ENCODE measurements around the gene FAM210B. TPM values are rescaled to one million over a fixed set of nuclear protein-coding genes. Genes with fewer than 3 reads are reported as not detected.

FAM210B gene
- total RNA-seq, 2 donors from 2014 or later, result 35.2 to 37.3 TPM

GRCh38 chr20:56376331-56376730 is 17.6 kb downstream of the FAM210B start:
- H3K4me1 ChIP-seq (ENCODE audit: control insufficient read depth in 1 of 2, low read depth in 2 of 2), result peaks cover 7 to 8% of the 10 kb centered on the region in 2 donors

DNA sequence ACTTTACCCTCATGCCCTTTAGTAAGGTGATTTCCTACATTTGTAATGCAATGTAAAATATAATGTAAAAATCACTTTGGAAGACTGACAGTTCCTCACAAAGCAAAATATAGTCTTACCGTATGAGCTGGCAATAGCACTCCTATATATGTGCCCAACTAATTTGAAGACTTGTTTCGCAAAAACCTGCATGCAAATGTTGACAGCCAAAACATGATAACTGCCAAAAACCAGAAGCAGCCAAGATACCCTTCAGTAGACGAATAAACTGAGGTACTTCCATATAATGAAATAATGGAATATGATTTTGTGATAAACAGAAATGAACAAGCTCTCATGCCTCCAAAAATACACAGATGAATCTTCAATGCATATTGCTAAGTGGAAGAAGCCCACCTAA is 19.6 kb downstream of the FAM210B start:
- ATAC-seq (ENCODE audit: insufficient number of reproducible peaks, low FRiP score, low read depth), result no peak
- H3K27ac ChIP-seq, result no peak overlapping the region
- TF ChIP-seq CTCF (IDR thresholded peaks at IDR 0.05), result no peak
- H3K4me3 ChIP-seq, result no peak overlapping the region
- no peaks in the 10 kb centered on the region for H3K9me3 ChIP-seq
- no peak for DNase-seq (ENCODE audit: low spot score)
- no peaks in the 10 kb centered on the region for H3K36me3 ChIP-seq
- no peaks in the 10 kb centered on the region for H3K27me3 ChIP-seq (replicated peaks; ENCODE audit: insufficient read depth)
- peaks cover 7 to 8% of the 10 kb centered on the region in 2 donors for H3K4me1 ChIP-seq (ENCODE audit: control insufficient read depth in 1 of 2, low read depth in 2 of 2)

More at GRCh38 chr20:56376331-56376730, 17.6 kb downstream of the FAM210B start:
- ATAC-seq (ENCODE audit: insufficient number of reproducible peaks, low FRiP score, low read depth), result no peak
- no peak for TF ChIP-seq CTCF (IDR thresholded peaks at IDR 0.05)
- Histone ChIP-seq H3K36me3 (no peaks in the 10 kb centered on the region), H3K27ac (no peak overlapping the region), H3K4me3 (no peak overlapping the region), H3K27me3 (replicated peaks; ENCODE audit: insufficient read depth) (no peaks in the 10 kb centered on the region), H3K9me3 (no peaks in the 10 kb centered on the region)
- no peak for DNase-seq (ENCODE audit: low spot score)

- H3K27ac ChIP-seq, result no peak overlapping the region
- H3K4me3 ChIP-seq, result no peak overlapping the region
- peaks cover 7 to 8% of the 10 kb centered on the region in 2 donors for H3K4me1 ChIP-seq (ENCODE audit: control insufficient read depth in 1 of 2, low read depth in 2 of 2)
- ATAC-seq (ENCODE audit: insufficient number of reproducible peaks, low FRiP score, low read depth), result no peak
- TF ChIP-seq CTCF (IDR thresholded peaks at IDR 0.05), result no peak
- H3K9me3 ChIP-seq, result no peaks in the 10 kb centered on the region
- DNase-seq (ENCODE audit: low spot score), result no peak
- no peaks in the 10 kb centered on the region for H3K27me3 ChIP-seq (replicated peaks; ENCODE audit: insufficient read depth)
- H3K36me3 ChIP-seq, result no peaks in the 10 kb centered on the region
Observed at GRCh38 chr20:56380375-56380774, 21.6 kb downstream of the FAM210B start.

DNA sequence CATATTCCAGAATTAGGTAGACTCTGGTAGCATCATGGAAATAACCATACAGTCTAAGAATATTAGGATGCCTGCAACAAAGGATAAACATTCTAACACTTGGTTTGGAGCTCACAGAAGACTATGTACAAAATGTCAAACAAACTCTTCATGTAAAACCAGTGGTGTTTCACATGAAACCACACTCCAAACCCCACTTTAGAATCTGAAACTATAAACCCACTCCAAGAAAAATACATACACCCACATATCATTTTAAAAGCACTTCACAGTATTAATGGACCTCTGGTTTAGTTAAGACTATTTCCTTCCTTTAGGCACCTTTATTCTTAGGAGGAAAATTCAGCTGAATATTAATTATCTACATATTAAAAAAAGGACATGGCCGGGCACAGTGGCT is 22.7 kb downstream of the FAM210B start:
- DNase-seq (ENCODE audit: low spot score) (no peak), ATAC-seq (ENCODE audit: insufficient number of reproducible peaks, low FRiP score, low read depth) (no peak)
- no peak overlapping the region for H3K27ac ChIP-seq
- no peaks in the 10 kb centered on the region for H3K27me3 ChIP-seq (replicated peaks; ENCODE audit: insufficient read depth)
- H3K4me3 ChIP-seq, result no peak overlapping the region
- no peaks in the 10 kb centered on the region for H3K36me3 ChIP-seq
- H3K9me3 ChIP-seq, result no peaks in the 10 kb centered on the region
- TF ChIP-seq CTCF (IDR thresholded peaks at IDR 0.05), result no peak
- H3K4me1 ChIP-seq (ENCODE audit: control insufficient read depth in 1 of 2, low read depth in 2 of 2), result peaks cover 7 to 8% of the 10 kb centered on the region in 2 donors

GRCh38 chr20:56382696-56383095 is 23.9 kb downstream of the FAM210B start:
- Histone ChIP-seq H3K27ac (no peak overlapping the region), H3K27me3 (replicated peaks; ENCODE audit: insufficient read depth) (no peaks in the 10 kb centered on the region), H3K4me3 (no peak overlapping the region), H3K36me3 (no peaks in the 10 kb centered on the region), H3K9me3 (no peaks in the 10 kb centered on the region), H3K4me1 (ENCODE audit: control insufficient read depth in 1 of 2, low read depth in 2 of 2) (peaks cover 7 to 8% of the 10 kb centered on the region in 2 donors)
- ATAC-seq (ENCODE audit: insufficient number of reproducible peaks, low FRiP score, low read depth) (no peak), DNase-seq (ENCODE audit: low spot score) (no peak)
- no peak for TF ChIP-seq CTCF (IDR thresholded peaks at IDR 0.05)

All from thoracic aorta (tissue), 2 donors.